ENCODE data around the gene SHLD1.

Gene SHLD1

GRCh38 chr20:5809495-5809894, 59.3 kb downstream of the SHLD1 start:
- TF ChIP-seq USF1 (IDR thresholded peaks at IDR 0.05): no peak
- TF ChIP-seq RAD21 (IDR thresholded peaks at IDR 0.05; ENCODE audit: low read depth): no peak

GRCh38 chr20:5810800-5811422, 60.7 kb downstream of the SHLD1 start:
- TF ChIP-seq TAF1 (IDR thresholded peaks at IDR 0.05; ENCODE audit: low read depth): no peak
- no peak for TF ChIP-seq REST (IDR thresholded peaks at IDR 0.05; ENCODE audit: low read depth)
- no peak for TF ChIP-seq USF1 (IDR thresholded peaks at IDR 0.05)
- no peak for TF ChIP-seq NFIC (IDR thresholded peaks at IDR 0.05)
- no peak for TF ChIP-seq EP300 (IDR thresholded peaks at IDR 0.05; ENCODE audit: borderline replicate concordance)
- no peak for TF ChIP-seq FOXM1 (IDR thresholded peaks at IDR 0.05; ENCODE audit: borderline replicate concordance, low read depth)
- TF ChIP-seq RAD21 (IDR thresholded peaks at IDR 0.05; ENCODE audit: low read depth): no peak

GRCh38 chr20:5811746-5812145, 61.5 kb downstream of the SHLD1 start:
- TF ChIP-seq TAF1 (IDR thresholded peaks at IDR 0.05; ENCODE audit: low read depth) (no peak), FOXM1 (IDR thresholded peaks at IDR 0.05; ENCODE audit: borderline replicate concordance, low read depth) (no peak), RAD21 (IDR thresholded peaks at IDR 0.05; ENCODE audit: low read depth) (no peak), ZBTB7A (IDR thresholded peaks at IDR 0.05; ENCODE audit: low read depth) (no peak), MAX (IDR thresholded peaks at IDR 0.05) (no peak), CEBPB (IDR thresholded peaks at IDR 0.05) (no peak), EP300 (IDR thresholded peaks at IDR 0.05; ENCODE audit: borderline replicate concordance) (no peak)

GRCh38 chr20:5818346-5818681, 68.1 kb downstream of the SHLD1 start:
- TF ChIP-seq NFIC (IDR thresholded peaks at IDR 0.05) (no peak), CREB1 (IDR thresholded peaks at IDR 0.05; ENCODE audit: low read depth) (no peak), CEBPB (IDR thresholded peaks at IDR 0.05) (no peak), ZBTB7A (IDR thresholded peaks at IDR 0.05; ENCODE audit: low read depth) (no peak), TEAD4 (IDR thresholded peaks at IDR 0.05) (no peak), TAF1 (IDR thresholded peaks at IDR 0.05; ENCODE audit: low read depth) (no peak), MAX (IDR thresholded peaks at IDR 0.05) (no peak), FOXM1 (IDR thresholded peaks at IDR 0.05; ENCODE audit: borderline replicate concordance, low read depth) (no peak), USF1 (IDR thresholded peaks at IDR 0.05) (no peak), TCF12 (IDR thresholded peaks at IDR 0.05; ENCODE audit: low read depth) (no peak), RAD21 (IDR thresholded peaks at IDR 0.05; ENCODE audit: low read depth) (no peak), EP300 (IDR thresholded peaks at IDR 0.05; ENCODE audit: borderline replicate concordance) (no peak), REST (IDR thresholded peaks at IDR 0.05; ENCODE audit: low read depth) (no peak), YY1 (IDR thresholded peaks at IDR 0.05; ENCODE audit: low read depth) (no peak), EGR1 (IDR thresholded peaks at IDR 0.05) (no peak)

GRCh38 chr20:5820738-5821137, 70.5 kb downstream of the SHLD1 start:
- TF ChIP-seq FOXM1 (IDR thresholded peaks at IDR 0.05; ENCODE audit: borderline replicate concordance, low read depth) (no peak), REST (IDR thresholded peaks at IDR 0.05; ENCODE audit: low read depth) (no peak), TAF1 (IDR thresholded peaks at IDR 0.05; ENCODE audit: low read depth) (no peak), NFIC (IDR thresholded peaks at IDR 0.05) (no peak), USF1 (IDR thresholded peaks at IDR 0.05) (no peak), RAD21 (IDR thresholded peaks at IDR 0.05; ENCODE audit: low read depth) (no peak)

All from Ishikawa (cell line).